Upper lobe of left lung (tissue), 6 donors: ENCODE results near the gene MCTP1. TPM values are rescaled to one million over a fixed set of nuclear protein-coding genes. Genes with fewer than 3 reads are reported as not detected.

Experiments used
- ATAC-seq, 2 donors: fragments of 200-7000 bp; cut with Tn5 transposase; one replicate each; pipeline ENCODE4 v1.9.1; 2022; ENCODE audit warnings: mild to moderate bottlenecking in 2 of 2, moderate library complexity in 2 of 2; ENCODE audit not compliant: low FRiP score in 2 of 2
- DNase-seq, 2 donors: peaks; one replicate each; pipeline ENCODE4 v3.0.0-alpha.2; 2019 to 2020
- H3K27ac ChIP-seq, 4 donors: fragments of 200-600 bp; sonication (generic); one replicate each; pipeline ENCODE4 v1.5.1; 2016 to 2019
- H3K27me3 ChIP-seq, 4 donors: fragments of 200-600 bp; sonication (generic); one replicate each; pipeline ENCODE4 v1.5.1; 2017 to 2019
- H3K36me3 ChIP-seq, 4 donors: fragments of 200-600 bp; sonication (generic); one replicate each; pipeline ENCODE4 v1.5.1; 2016 to 2019
- H3K4me1 ChIP-seq, 4 donors: fragments of 200-600 bp; sonication (generic); one replicate each; pipeline ENCODE4 v1.5.1; 2018 to 2019
- H3K4me3 ChIP-seq, 4 donors: fragments of 200-600 bp; sonication (generic); one replicate each; pipeline ENCODE4 v1.5.1; 2017 to 2019; ENCODE audit warnings: mild to moderate bottlenecking in 2 of 4, moderate library complexity in 1 of 4
- H3K9me3 ChIP-seq, 4 donors: fragments of 200-600 bp; sonication (generic); one replicate each; pipeline ENCODE4 v1.5.1; 2018 to 2019
- EP300 ChIP-seq, 4 donors: sonication (generic); formaldehyde crosslinking; IDR thresholded peaks; one replicate each; pipeline ENCODE4 v1.5.1; 2017; ENCODE audit warnings: antibody characterized with exemption in 4 of 4, control low read depth in 2 of 4
- POLR2A ChIP-seq, 4 donors: fragments of 450-650 bp; IDR thresholded peaks; one replicate each; pipeline ENCODE4 v1.5.1; 2016 to 2017; ENCODE audit warnings: antibody characterized with exemption in 4 of 4, mild to moderate bottlenecking in 2 of 4
- POLR2AphosphoS5 ChIP-seq, 2 donors: sonication (generic); formaldehyde crosslinking; IDR thresholded peaks; one replicate each; pipeline ENCODE4 v1.5.1; 2017; ENCODE audit warnings: antibody characterized with exemption in 2 of 2
- WGBS, 2 donors: methylation state at CpG; one replicate each; pipeline ENCODE4 v1.1.5; 2017 to 2018; 5-methylcytosine and 5-hydroxymethylcytosine counted together
- total RNA-seq, 6 donors: library from RNA; depleted of rRNA in 4 of 6; stranded (reverse); fragments of >200 nt in 4 of 6; gene quantifications; one replicate each; pipeline versions ENCODE4 v1.1.0 to v1.2.1, GENCODE V29; 2016 to 2021
- TF ChIP-seq, protein P1 (sequence below), 6 experiments: fragments of 450-650 bp in 4 of 6; fragments of 200-600 bp in 2 of 6; sonication (generic) in 2 of 6; IDR thresholded peaks; one replicate each; pipeline ENCODE4 v1.5.1; 2016 to 2019; ENCODE audit warnings: antibody characterized with exemption in 6 of 6
- donor health status: DM: no; HTN: no; CAD: no; lungs with moderate emphysema.
- donor health status: DM: no; HTN: yes; CAD: no; lungs with severe emphysema.

MCTP1 gene
- total RNA-seq, 6 donors from 2014 or later, result 30.4 to 43.8 (median 38.3) TPM

DNA sequence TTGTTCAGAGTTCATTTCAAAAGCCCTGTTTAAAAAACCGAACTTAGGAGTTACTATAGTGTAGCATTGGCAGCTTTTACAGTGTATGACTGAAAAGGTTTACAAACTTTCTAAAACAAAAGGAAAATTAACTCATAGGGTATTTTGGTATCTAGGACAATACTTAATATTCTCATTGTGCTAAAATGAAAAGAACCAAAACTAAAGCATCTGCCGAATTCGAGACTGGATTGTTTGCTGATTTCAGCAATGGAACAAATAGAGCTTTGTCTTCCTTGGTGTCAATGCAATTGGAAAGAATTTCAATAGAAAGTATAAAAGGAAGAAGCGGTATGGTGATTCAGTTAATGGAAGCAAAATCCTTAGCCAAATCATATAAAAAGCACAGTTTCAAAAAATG lies 412.4 kb downstream of the MCTP1 start:
- WGBS, 2 donors, result 91 to 94% methylated on average over 4 of the region's 4 CpGs
- Histone ChIP-seq H3K4me1 (no peaks in the 10 kb centered on the region), H3K27me3 (no peaks in the 10 kb centered on the region), H3K4me3 (no peak overlapping the region), H3K27ac (no peak overlapping the region), H3K36me3 (peaks cover 0 to 10% (median 0%) of the 10 kb centered on the region in 4 donors), H3K9me3 (no peaks in the 10 kb centered on the region)
- DNase-seq, result no peak
- no peak for ATAC-seq
- TF ChIP-seq, protein P1, sequence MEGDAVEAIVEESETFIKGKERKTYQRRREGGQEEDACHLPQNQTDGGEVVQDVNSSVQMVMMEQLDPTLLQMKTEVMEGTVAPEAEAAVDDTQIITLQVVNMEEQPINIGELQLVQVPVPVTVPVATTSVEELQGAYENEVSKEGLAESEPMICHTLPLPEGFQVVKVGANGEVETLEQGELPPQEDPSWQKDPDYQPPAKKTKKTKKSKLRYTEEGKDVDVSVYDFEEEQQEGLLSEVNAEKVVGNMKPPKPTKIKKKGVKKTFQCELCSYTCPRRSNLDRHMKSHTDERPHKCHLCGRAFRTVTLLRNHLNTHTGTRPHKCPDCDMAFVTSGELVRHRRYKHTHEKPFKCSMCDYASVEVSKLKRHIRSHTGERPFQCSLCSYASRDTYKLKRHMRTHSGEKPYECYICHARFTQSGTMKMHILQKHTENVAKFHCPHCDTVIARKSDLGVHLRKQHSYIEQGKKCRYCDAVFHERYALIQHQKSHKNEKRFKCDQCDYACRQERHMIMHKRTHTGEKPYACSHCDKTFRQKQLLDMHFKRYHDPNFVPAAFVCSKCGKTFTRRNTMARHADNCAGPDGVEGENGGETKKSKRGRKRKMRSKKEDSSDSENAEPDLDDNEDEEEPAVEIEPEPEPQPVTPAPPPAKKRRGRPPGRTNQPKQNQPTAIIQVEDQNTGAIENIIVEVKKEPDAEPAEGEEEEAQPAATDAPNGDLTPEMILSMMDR (IDR thresholded peaks at IDR 0.05), result no peak
- TF ChIP-seq POLR2A (IDR thresholded peaks at IDR 0.05), result no peak
- no peak for TF ChIP-seq POLR2AphosphoS5 (IDR thresholded peaks at IDR 0.05)
- TF ChIP-seq EP300 (IDR thresholded peaks at IDR 0.05), result no peak

GRCh38 chr5:94870511-94871183 lies 414.2 kb downstream of the MCTP1 start:
- peaks cover 0 to 10% (median 0%) of the 10 kb centered on the region in 4 donors for H3K36me3 ChIP-seq
- no peak overlapping the region for H3K27ac ChIP-seq
- no peak overlapping the region for H3K4me3 ChIP-seq
- TF ChIP-seq POLR2AphosphoS5 (IDR thresholded peaks at IDR 0.05) (no peak), POLR2A (IDR thresholded peaks at IDR 0.05) (no peak), EP300 (IDR thresholded peaks at IDR 0.05) (no peak)
- TF ChIP-seq, protein P1 (IDR thresholded peaks at IDR 0.05), result no peak
- 86 to 95% methylated on average over 13 of the region's 13 CpGs for WGBS, 2 donors
- no peaks in the 10 kb centered on the region for H3K9me3 ChIP-seq
- ATAC-seq (no peak), DNase-seq (no peak)
- no peaks in the 10 kb centered on the region for H3K27me3 ChIP-seq
- no peaks in the 10 kb centered on the region for H3K4me1 ChIP-seq

DNA sequence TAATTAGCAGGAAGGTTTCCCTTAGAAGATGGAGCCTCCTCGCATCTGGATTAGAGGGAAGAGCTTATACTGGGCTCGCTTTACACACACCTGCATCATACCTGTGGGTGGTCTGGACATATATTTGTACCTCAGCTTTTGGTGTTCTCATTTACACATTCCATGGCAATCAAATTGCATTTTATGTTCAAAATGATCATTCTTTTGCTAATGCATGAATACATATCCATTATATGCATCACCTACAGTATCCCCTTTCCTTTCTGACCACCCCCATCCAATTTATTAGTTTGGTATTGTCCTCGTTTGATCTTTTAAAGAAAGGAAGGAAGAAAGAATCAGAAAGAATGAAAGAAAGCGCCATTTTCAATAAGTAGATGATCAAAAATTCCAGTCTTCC lies 415.0 kb downstream of the MCTP1 start:
- no peak overlapping the region for H3K27ac ChIP-seq
- H3K4me1 ChIP-seq, result no peaks in the 10 kb centered on the region
- ATAC-seq (no peak), DNase-seq (no peak)
- H3K9me3 ChIP-seq, result no peaks in the 10 kb centered on the region
- TF ChIP-seq EP300 (IDR thresholded peaks at IDR 0.05), result no peak
- TF ChIP-seq, protein P1 (IDR thresholded peaks at IDR 0.05), result no peak
- TF ChIP-seq POLR2AphosphoS5 (IDR thresholded peaks at IDR 0.05), result no peak
- no peak for TF ChIP-seq POLR2A (IDR thresholded peaks at IDR 0.05)
- H3K4me3 ChIP-seq, result no peak overlapping the region
- H3K27me3 ChIP-seq, result no peaks in the 10 kb centered on the region
- peaks cover 0 to 10% (median 0%) of the 10 kb centered on the region in 4 donors for H3K36me3 ChIP-seq
- WGBS, 2 donors, result 91 to 93% methylated on average over 4 of the region's 4 CpGs

GRCh38 chr5:94863951-94864350 lies 420.9 kb downstream of the MCTP1 start:
- 84 to 91% methylated on average over 3 of the region's 3 CpGs for WGBS, 2 donors
- Histone ChIP-seq H3K9me3 (no peaks in the 10 kb centered on the region), H3K4me1 (no peaks in the 10 kb centered on the region), H3K27me3 (no peaks in the 10 kb centered on the region), H3K36me3 (no peaks in the 10 kb centered on the region), H3K4me3 (no peak overlapping the region), H3K27ac (no peak overlapping the region)
- no peak for ATAC-seq
- no peak for DNase-seq
- no peak for TF ChIP-seq POLR2A (IDR thresholded peaks at IDR 0.05)
- no peak for TF ChIP-seq POLR2AphosphoS5 (IDR thresholded peaks at IDR 0.05)
- TF ChIP-seq, protein P1 (IDR thresholded peaks at IDR 0.05), result no peak
- no peak for TF ChIP-seq EP300 (IDR thresholded peaks at IDR 0.05)

DNA sequence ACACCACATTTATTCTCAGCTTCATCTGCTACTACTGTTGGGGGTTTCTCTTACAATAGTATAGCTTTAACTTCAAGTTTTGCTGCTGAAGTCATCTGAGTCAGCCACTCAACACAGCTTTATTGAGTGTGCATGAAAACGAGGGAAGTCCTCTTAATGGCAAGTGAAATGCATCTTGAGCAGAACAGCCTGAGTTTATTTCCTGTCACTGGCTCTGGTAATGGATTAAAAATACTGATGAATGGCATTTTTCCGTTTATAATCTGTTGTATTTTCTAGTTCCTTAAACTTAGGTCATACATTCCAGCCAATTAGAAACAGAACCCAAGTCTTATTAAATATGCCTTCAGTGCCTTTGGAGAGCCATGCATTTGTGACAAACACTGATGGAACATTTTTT lies 427.8 kb downstream of the MCTP1 start:
- no peaks in the 10 kb centered on the region for H3K27me3 ChIP-seq
- no peaks in the 10 kb centered on the region for H3K4me1 ChIP-seq
- WGBS, 2 donors, result 10 to 13% methylated on average over 2 of the region's 2 CpGs
- H3K4me3 ChIP-seq, result no peak overlapping the region
- no peak for DNase-seq
- TF ChIP-seq EP300 (IDR thresholded peaks at IDR 0.05) (no peak), POLR2AphosphoS5 (IDR thresholded peaks at IDR 0.05) (no peak), POLR2A (IDR thresholded peaks at IDR 0.05) (no peak)
- TF ChIP-seq, protein P1 (IDR thresholded peaks at IDR 0.05), result no peak
- H3K36me3 ChIP-seq, result no peaks in the 10 kb centered on the region
- ATAC-seq, result no peak
- H3K27ac ChIP-seq, result no peak overlapping the region
- H3K9me3 ChIP-seq, result no peaks in the 10 kb centered on the region
